GM12873 (cell line): ENCODE measurements around the gene SLC41A3.

ENCODE experiments used
- CTCF ChIP-seq: IDR thresholded peaks from 2 replicates; pipeline ENCODE4 v1.5.1; 2012; ENCODE audit warnings: low read depth, mild to moderate bottlenecking, moderate library complexity, low read length, control low read depth; ENCODE audit not compliant: insufficient read depth; ENCODE audit errors: missing control alignments

SLC41A3 gene

DNA sequence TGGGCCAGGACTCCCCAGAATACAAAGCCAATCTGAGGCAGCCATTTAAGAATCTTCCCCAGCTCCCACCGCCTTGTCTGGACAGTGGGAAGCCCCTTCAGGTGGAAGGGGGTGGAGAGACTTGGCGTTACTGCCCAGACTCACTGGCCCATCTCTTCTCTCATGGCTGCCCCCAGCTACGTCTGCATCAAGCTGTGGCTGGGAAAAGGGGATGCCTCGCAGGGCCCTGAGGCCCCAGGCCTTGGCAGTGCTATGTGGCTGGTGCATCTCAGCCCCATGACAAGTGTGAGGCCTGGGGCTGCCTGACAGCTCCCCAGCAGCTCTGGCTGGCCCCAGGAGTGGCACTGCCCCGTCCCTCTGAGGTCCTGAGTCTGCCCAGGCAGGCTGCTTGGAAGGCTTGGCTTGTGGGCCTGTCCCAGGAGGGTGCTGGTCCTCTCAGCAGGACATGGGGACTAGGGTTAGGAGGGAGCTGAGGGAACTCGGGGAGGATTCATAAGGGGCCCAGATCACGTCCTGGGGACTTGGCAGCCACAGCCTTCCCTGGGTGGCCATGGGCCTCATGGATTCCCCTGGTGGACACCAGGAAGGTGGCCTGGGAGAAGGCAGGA, 20.2 kb upstream of the SLC41A3 start:
- no peak for TF ChIP-seq CTCF

- TF ChIP-seq CTCF, result peak; percentile 39
Observed at GRCh38 chr3:126103121-126104027, 19.4 kb upstream of the SLC41A3 start.

GRCh38 chr3:126102530-126102951, 18.6 kb upstream of the SLC41A3 start:
- TF ChIP-seq CTCF, result no peak

DNA sequence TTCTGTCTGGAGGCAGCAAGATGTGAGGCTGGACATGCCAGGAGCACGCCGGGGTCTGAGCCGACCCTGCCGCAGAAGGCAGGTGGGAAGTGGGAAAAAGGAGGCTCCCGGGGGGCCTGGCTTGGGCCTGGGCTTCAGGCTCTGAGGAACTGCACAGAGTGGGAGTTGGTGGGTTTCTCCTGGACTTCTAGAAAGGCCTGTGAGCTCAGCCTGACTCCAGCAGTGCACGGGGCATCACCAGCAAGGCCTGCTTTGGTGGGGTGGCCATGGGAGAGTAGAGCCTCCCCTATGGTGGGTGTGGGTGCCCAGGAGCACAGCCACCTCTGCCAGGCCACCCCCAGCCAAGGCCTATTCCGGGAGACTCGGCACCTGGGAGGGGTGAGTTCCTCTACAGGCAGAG, 18.1 kb upstream of the SLC41A3 start:
- TF ChIP-seq CTCF, result no peak

DNA sequence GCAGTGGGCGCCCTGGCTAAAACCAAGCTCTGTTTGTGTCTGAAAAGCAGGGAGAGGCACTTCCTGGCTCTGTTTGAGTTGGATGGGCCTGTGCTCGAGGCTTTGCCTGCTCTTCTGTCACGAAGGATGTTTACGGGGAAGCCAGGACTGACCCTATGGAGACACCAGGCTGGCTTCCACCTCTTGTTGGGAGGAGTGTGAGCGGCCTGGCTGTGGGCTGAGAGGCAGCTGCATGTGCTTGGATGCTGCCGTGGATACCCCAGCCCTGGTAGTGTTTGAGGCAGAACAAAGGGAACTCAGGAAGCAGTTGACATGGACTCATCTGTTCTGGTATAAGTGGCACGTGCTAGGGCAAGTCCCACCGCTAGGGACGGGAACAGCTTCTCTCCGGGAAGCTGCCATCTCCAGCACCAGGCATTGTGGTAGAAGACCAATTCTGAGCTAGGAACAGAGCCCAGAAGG, 17.6 kb upstream of the SLC41A3 start:
- no peak for TF ChIP-seq CTCF

DNA sequence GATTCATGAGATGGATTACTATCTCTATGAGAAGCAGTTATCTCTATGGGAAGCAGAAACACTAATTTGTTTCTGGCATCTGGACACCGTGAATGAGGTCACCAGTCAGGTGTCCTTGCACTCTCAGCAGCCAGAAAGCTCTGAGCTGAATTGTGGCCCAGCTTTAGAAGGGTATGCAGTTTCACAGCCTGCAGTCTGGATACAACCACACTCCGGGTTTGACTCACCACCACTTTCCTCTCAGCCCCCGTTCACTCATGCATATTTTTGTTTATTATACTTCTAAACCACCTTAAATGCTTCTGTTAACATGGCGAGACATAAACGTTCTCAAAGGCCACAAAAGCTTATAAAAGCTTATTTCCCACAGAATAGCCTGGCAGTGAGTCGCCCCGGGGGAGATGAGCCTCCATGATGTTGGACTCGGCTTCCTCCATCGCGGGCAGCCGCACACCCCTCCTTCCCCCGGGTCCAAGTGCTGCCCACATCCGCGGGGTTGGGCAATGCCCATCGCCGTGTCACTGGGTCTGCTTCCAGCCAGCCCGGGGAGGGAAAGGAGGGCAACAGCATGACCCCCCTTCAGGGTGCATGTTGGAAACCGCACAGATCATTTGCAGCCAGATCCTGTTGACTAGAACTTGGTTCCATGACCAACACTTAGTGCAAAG, 16.8 kb upstream of the SLC41A3 start:
- TF ChIP-seq CTCF, result no peak

DNA sequence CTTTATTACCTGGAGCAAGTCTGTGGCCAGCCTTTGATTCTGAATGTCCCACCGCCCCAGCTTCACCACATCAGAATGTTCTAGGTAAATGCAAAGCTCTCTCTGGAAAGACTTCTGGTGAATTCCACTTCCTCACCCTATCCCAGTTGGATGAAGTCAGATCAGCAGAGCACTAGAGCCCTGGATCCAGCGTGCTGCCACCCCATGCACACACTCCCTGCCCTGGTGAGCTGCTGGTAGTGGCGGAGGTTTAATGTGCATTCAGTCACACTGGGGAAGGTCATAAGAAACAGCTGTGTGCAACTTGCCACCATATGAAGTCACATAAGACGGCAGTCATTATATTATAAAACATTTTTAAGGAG, 16.3 kb upstream of the SLC41A3 start:
- no peak for TF ChIP-seq CTCF
